Stimulated activated memory B cell treated with anti-CD40 and anti-IgM and Interleukin-4, amounts not matched to agents 10 μg/mL and 1 μg/mL and 100 μg/mL, for 72 hours (primary cell): ENCODE data around the gene SP140L.
A peak's percentile ranks its signal among the peaks of the same experiment; 100 is the strongest.

Experiments
- ATAC-seq: fragments of 150-1000 bp; cut with Tn5 transposase; 2 replicates; pipeline ENCODE4 v1.10.0; 2021
- H3K27ac Mint-ChIP-seq: one replicate; pipeline ENCODE4 v1.8.0; 2022; ENCODE audit warnings: mild to moderate bottlenecking, mixed read lengths
- H3K27me3 Mint-ChIP-seq: one replicate; pipeline ENCODE4 v1.8.0; 2022; ENCODE audit warnings: mixed read lengths
- H3K36me3 Mint-ChIP-seq: one replicate; pipeline ENCODE4 v1.8.0; 2022; ENCODE audit warnings: mixed read lengths
- H3K4me1 Mint-ChIP-seq: one replicate; pipeline ENCODE4 v1.8.0; 2022; ENCODE audit warnings: mixed read lengths
- H3K4me3 Mint-ChIP-seq: one replicate; pipeline ENCODE4 v1.8.0; 2022; ENCODE audit warnings: mild to moderate bottlenecking, moderate library complexity, mixed read lengths
- H3K9me3 Mint-ChIP-seq: one replicate; pipeline ENCODE4 v1.8.0; 2022; ENCODE audit warnings: mixed read lengths

Gene SP140L

GRCh38 chr2:230443541-230443940, 116.5 kb downstream of the SP140L start:
- peaks cover 67% of the 10 kb centered on the region for H3K36me3 Mint-ChIP-seq
- peaks cover 2% of the 10 kb centered on the region for H3K9me3 Mint-ChIP-seq
- no peak for ATAC-seq
- peak overlapping the region; percentile 44 for H3K27ac Mint-ChIP-seq
- H3K4me1 Mint-ChIP-seq, result peaks cover 80% of the 10 kb centered on the region
- no peaks in the 10 kb centered on the region for H3K27me3 Mint-ChIP-seq
- H3K4me3 Mint-ChIP-seq, result no peak overlapping the region

DNA sequence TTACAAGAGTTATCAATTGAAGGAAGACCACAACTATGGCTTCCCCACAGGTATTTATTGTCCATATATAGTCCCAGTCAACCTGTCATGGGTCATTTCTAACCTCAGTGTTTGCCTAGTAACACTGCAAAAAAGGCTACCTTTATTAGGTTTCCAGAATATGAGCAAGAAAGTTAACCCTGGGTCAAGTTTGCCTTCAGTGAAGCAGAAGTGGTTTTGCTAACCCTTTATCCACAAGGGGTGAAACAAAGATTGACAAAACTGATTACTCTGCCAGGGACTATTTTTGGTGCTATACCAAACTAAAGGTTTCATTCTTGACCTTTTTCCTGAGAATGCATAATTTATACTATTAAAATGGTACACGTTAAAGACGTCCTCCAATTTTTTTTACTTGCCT, 117.8 kb downstream of the SP140L start:
- no peak overlapping the region for H3K4me3 Mint-ChIP-seq
- ATAC-seq, result no peak
- no peaks in the 10 kb centered on the region for H3K27me3 Mint-ChIP-seq
- H3K4me1 Mint-ChIP-seq, result peaks cover 80% of the 10 kb centered on the region
- H3K36me3 Mint-ChIP-seq, result peaks cover 66% of the 10 kb centered on the region
- peaks cover 2% of the 10 kb centered on the region for H3K9me3 Mint-ChIP-seq
- peak overlapping the region; percentile 44 for H3K27ac Mint-ChIP-seq

GRCh38 chr2:230447036-230447435, 120.0 kb downstream of the SP140L start:
- Mint-ChIP-seq H3K4me1 (peaks cover 86% of the 10 kb centered on the region), H3K27me3 (no peaks in the 10 kb centered on the region), H3K36me3 (peaks cover 75% of the 10 kb centered on the region), H3K27ac (peak overlapping the region; percentile 92), H3K4me3 (no peak overlapping the region), H3K9me3 (peaks cover 2% of the 10 kb centered on the region)
- ATAC-seq, result no peak

- H3K9me3 Mint-ChIP-seq, result peaks cover 2% of the 10 kb centered on the region
- no peaks in the 10 kb centered on the region for H3K27me3 Mint-ChIP-seq
- peak; percentile 93 for ATAC-seq
- peak overlapping the region; percentile 92 for H3K27ac Mint-ChIP-seq
- H3K4me3 Mint-ChIP-seq, result peak overlapping the region; percentile 75
- H3K4me1 Mint-ChIP-seq, result peaks cover 85% of the 10 kb centered on the region
- peaks cover 79% of the 10 kb centered on the region for H3K36me3 Mint-ChIP-seq
Observed at GRCh38 chr2:230447455-230448451, 120.8 kb downstream of the SP140L start.

DNA sequence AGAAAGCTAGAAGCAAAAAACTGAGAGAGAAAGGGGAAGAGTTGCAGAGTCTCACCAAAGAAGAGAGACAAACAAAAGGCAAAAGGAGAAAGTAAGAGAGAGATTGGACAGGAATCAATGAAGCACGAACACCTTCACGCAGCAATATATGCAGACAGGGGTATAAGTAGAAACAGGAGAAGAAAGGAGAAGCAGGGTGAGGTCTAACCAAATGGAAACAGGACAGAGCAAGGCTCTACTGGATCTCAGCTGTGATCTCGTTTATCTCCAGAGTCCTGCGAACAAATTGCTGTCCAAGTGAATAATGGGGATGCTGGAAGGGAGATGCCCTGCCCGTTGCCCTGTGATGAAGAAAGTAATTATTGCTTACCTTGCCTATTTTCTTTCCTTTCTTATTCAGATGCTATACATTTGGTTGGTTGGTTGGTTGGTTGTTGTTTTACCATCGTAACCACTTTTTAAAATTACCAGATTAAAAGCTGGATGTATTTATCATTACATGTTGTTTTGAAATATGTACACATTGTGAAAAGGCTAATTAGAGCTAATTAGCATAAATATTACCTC, 123.0 kb downstream of the SP140L start:
- Mint-ChIP-seq H3K4me1 (peaks cover 82% of the 10 kb centered on the region), H3K27ac (peak overlapping the region; percentile 92), H3K4me3 (peak overlapping the region; percentile 1), H3K36me3 (peaks cover 89% of the 10 kb centered on the region), H3K9me3 (peaks cover 16% of the 10 kb centered on the region), H3K27me3 (no peaks in the 10 kb centered on the region)
- ATAC-seq, result no peak

DNA sequence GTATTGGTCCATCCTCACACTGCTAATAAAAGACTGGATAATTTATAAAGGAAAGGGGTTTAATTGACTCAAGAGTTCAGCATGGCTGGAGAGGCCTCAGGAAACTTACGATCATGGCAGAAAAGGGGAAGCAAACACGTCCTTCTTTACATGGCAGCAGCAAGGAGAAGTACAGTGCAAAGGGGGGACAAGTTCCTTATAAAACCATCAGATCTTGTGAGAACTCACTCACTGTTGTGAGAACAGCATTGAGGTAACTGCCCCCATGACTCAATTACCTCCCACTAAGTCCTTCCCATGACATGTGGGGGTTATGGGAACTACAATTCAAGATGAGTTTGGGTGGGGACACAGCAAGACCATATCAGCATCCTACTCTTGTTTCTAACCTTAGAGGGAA, 126.0 kb downstream of the SP140L start:
- Mint-ChIP-seq H3K27ac (peak overlapping the region; percentile 63), H3K4me3 (no peak overlapping the region)

More for the DNA sequence above, 126.0 kb downstream of the SP140L start:
- Mint-ChIP-seq H3K9me3 (peaks cover 22% of the 10 kb centered on the region), H3K4me1 (peaks cover 86% of the 10 kb centered on the region), H3K36me3 (peaks cover 97% of the 10 kb centered on the region), H3K27me3 (no peaks in the 10 kb centered on the region)
- ATAC-seq, result no peak
